Measurements from ENCODE around the gene KRTAP12-3.

Gene KRTAP12-3

GRCh38 chr21:44697811-44698734 is 40.3 kb downstream of the KRTAP12-3 start:
- Mint-ChIP-seq H3K36me3 (no peaks in the 10 kb centered on the region), H3K4me1 (peaks cover 52% of the 10 kb centered on the region), H3K4me3 (no peak overlapping the region), H3K27ac (peak overlapping the region; percentile 70), H3K9me3 (peaks cover 6% of the 10 kb centered on the region)
- ATAC-seq (no peak), DNase-seq (ENCODE audit: low spot score in 2 of 2) (peak in 1 of 2 donors; percentile 30)

GRCh38 chr21:44699502-44700001 is 41.8 kb downstream of the KRTAP12-3 start:
- ATAC-seq = no peak
- no peak overlapping the region for H3K27ac Mint-ChIP-seq
- H3K9me3 Mint-ChIP-seq = no peaks in the 10 kb centered on the region
- peaks cover 47% of the 10 kb centered on the region for H3K4me1 Mint-ChIP-seq
- no peak overlapping the region for H3K4me3 Mint-ChIP-seq
- peak in 1 of 2 donors; percentile 29 for DNase-seq (ENCODE audit: low spot score in 2 of 2)
- H3K36me3 Mint-ChIP-seq = no peaks in the 10 kb centered on the region

GRCh38 chr21:44700101-44701022 is 42.6 kb downstream of the KRTAP12-3 start:
- no peak for DNase-seq (ENCODE audit: low spot score in 2 of 2)
- no peaks in the 10 kb centered on the region for H3K36me3 Mint-ChIP-seq
- no peak overlapping the region for H3K27ac Mint-ChIP-seq
- no peaks in the 10 kb centered on the region for H3K9me3 Mint-ChIP-seq
- peaks cover 41% of the 10 kb centered on the region for H3K4me1 Mint-ChIP-seq
- ATAC-seq = no peak
- H3K4me3 Mint-ChIP-seq = no peak overlapping the region

GRCh38 chr21:44701023-44701400 is 43.3 kb downstream of the KRTAP12-3 start:
- DNase-seq (ENCODE audit: low spot score in 2 of 2) (no peak), ATAC-seq (no peak)
- H3K9me3 Mint-ChIP-seq = no peaks in the 10 kb centered on the region
- no peak overlapping the region for H3K4me3 Mint-ChIP-seq
- H3K36me3 Mint-ChIP-seq = no peaks in the 10 kb centered on the region
- H3K4me1 Mint-ChIP-seq = peaks cover 34% of the 10 kb centered on the region
- no peak overlapping the region for H3K27ac Mint-ChIP-seq

- DNase-seq (ENCODE audit: low spot score in 2 of 2) (no peak), ATAC-seq (no peak)
- Mint-ChIP-seq H3K9me3 (no peaks in the 10 kb centered on the region), H3K36me3 (no peaks in the 10 kb centered on the region), H3K27ac (no peak overlapping the region), H3K4me3 (no peak overlapping the region), H3K4me1 (peaks cover 29% of the 10 kb centered on the region)
Measured at GRCh38 chr21:44701541-44701940, 43.8 kb downstream of the KRTAP12-3 start.

- H3K4me3 Mint-ChIP-seq = no peak overlapping the region
- H3K36me3 Mint-ChIP-seq = no peaks in the 10 kb centered on the region
Measured at GRCh38 chr21:44702111-44702972, 44.6 kb downstream of the KRTAP12-3 start.

GRCh38 chr21:44702973-44703730 is 45.4 kb downstream of the KRTAP12-3 start:
- no peaks in the 10 kb centered on the region for H3K36me3 Mint-ChIP-seq
- peak in 1 of 2 donors; percentile 38 for DNase-seq (ENCODE audit: low spot score in 2 of 2)
- no peak for ATAC-seq
- H3K27ac Mint-ChIP-seq = no peak overlapping the region
- H3K9me3 Mint-ChIP-seq = no peaks in the 10 kb centered on the region
- no peak overlapping the region for H3K4me3 Mint-ChIP-seq
- peaks cover 14% of the 10 kb centered on the region for H3K4me1 Mint-ChIP-seq

More at GRCh38 chr21:44702111-44702972, 44.6 kb downstream of the KRTAP12-3 start:
- Mint-ChIP-seq H3K4me1 (peaks cover 22% of the 10 kb centered on the region), H3K9me3 (no peaks in the 10 kb centered on the region), H3K27ac (no peak overlapping the region)
- no peak for ATAC-seq
- DNase-seq (ENCODE audit: low spot score in 2 of 2) = peak in 1 of 2 donors; percentile 40

- Mint-ChIP-seq H3K27ac (no peak overlapping the region), H3K4me1 (peaks cover 12% of the 10 kb centered on the region), H3K36me3 (no peaks in the 10 kb centered on the region), H3K9me3 (no peaks in the 10 kb centered on the region), H3K4me3 (no peak overlapping the region)
- DNase-seq (ENCODE audit: low spot score in 2 of 2) (no peak), ATAC-seq (no peak)
Measured at GRCh38 chr21:44703731-44704635, 46.3 kb downstream of the KRTAP12-3 start.

- no peaks in the 10 kb centered on the region for H3K9me3 Mint-ChIP-seq
- no peaks in the 10 kb centered on the region for H3K36me3 Mint-ChIP-seq
- peaks cover 18% of the 10 kb centered on the region for H3K4me1 Mint-ChIP-seq
- no peak overlapping the region for H3K27ac Mint-ChIP-seq
- no peak overlapping the region for H3K4me3 Mint-ChIP-seq
- ATAC-seq = no peak
- DNase-seq (ENCODE audit: low spot score in 2 of 2) = no peak
Measured at GRCh38 chr21:44704636-44705001, 46.9 kb downstream of the KRTAP12-3 start.

GRCh38 chr21:44706026-44706705 is 48.4 kb downstream of the KRTAP12-3 start:
- no peak overlapping the region for H3K27ac Mint-ChIP-seq
- H3K36me3 Mint-ChIP-seq = no peaks in the 10 kb centered on the region
- H3K9me3 Mint-ChIP-seq = no peaks in the 10 kb centered on the region
- H3K4me3 Mint-ChIP-seq = no peak overlapping the region
- ATAC-seq (no peak), DNase-seq (ENCODE audit: low spot score in 2 of 2) (no peak)
- peaks cover 31% of the 10 kb centered on the region for H3K4me1 Mint-ChIP-seq

- Mint-ChIP-seq H3K4me1 (peaks cover 35% of the 10 kb centered on the region), H3K4me3 (no peak overlapping the region), H3K36me3 (no peaks in the 10 kb centered on the region), H3K9me3 (no peaks in the 10 kb centered on the region), H3K27ac (no peak overlapping the region)
- DNase-seq (ENCODE audit: low spot score in 2 of 2) (no peak), ATAC-seq (no peak)
Measured at GRCh38 chr21:44706706-44707581, 49.2 kb downstream of the KRTAP12-3 start.

Measured in stimulated activated effector memory CD8-positive, alpha-beta T cell treated with anti-CD3 and anti-CD28 coated beads, Interleukin-12 subunit alpha, Interleukin-12 subunit beta, amount 100 ng/mL, for 72 hours (primary cell).